Body of pancreas (tissue), 4 donors: ENCODE data around the gene TMA7.

Experiments used
- POLR2A ChIP-seq, 3 donors: fragments of 450-650 bp; IDR thresholded peaks; one replicate each; pipeline ENCODE4 v1.6.1; 2016; ENCODE audit warnings: antibody characterized with exemption in 3 of 3, mild to moderate bottlenecking in 2 of 3
- TF ChIP-seq, protein P1 (sequence below), 7 experiments: fragments of 450-650 bp in 4 of 7; fragments of 200-600 bp in 3 of 7; sonication (generic) in 3 of 7; IDR thresholded peaks; one replicate each; pipeline ENCODE4 v1.5.1; 2016 to 2019; ENCODE audit warnings: antibody characterized with exemption in 7 of 7

DNA sequence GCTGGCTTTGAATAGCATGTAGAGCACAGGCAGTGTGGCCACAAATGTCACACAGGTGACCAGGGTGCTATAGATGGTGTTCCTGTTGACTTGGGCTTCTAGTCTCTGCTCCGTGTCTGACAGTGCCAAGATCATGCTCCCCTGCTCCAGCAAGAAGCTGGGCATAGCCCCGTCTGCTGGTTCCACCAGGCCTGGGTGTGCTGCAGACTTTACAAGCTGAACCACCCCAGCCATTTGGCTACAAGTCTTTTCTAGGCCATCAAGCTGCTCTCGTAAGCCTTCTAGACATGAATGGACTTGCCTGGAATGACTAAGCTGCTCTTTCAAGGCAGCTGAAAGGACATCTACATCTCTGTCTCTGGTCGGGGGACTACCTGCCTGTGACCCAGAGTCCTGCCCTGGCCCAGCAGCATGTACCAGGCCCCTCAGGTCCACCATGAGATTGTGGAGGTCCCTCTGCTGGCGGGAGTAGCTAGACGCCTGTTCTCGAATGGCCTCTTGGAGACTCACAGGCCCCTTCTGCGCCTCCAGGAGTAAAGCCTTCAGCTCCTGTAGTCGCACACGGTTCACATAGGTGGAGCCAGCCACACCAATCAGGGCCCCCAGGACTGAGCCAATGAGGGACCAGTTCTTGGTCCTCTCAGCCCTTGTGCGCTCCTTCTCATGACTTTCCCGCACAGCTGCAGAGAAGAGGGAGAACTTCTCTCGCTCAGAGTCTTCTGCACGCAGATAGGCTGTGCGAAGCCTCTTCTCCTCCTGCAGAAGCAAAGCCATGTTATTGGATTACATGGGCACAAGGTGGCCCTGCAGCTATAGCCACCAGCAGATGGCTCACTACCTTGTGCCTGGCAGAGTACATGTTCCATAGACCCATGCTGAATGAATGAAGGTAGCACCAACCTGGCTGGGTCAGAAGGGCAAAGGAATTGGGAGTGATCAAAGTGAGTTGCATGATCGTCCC, 7.4 kb upstream of the TMA7 start:
- TF ChIP-seq, protein P1, sequence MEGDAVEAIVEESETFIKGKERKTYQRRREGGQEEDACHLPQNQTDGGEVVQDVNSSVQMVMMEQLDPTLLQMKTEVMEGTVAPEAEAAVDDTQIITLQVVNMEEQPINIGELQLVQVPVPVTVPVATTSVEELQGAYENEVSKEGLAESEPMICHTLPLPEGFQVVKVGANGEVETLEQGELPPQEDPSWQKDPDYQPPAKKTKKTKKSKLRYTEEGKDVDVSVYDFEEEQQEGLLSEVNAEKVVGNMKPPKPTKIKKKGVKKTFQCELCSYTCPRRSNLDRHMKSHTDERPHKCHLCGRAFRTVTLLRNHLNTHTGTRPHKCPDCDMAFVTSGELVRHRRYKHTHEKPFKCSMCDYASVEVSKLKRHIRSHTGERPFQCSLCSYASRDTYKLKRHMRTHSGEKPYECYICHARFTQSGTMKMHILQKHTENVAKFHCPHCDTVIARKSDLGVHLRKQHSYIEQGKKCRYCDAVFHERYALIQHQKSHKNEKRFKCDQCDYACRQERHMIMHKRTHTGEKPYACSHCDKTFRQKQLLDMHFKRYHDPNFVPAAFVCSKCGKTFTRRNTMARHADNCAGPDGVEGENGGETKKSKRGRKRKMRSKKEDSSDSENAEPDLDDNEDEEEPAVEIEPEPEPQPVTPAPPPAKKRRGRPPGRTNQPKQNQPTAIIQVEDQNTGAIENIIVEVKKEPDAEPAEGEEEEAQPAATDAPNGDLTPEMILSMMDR (IDR thresholded peaks at IDR 0.05) = no peak
- no peak for TF ChIP-seq POLR2A (IDR thresholded peaks at IDR 0.05)
